ENCODE measurements around the gene MAB21L3. TPM values are rescaled to one million over a fixed set of nuclear protein-coding genes. Genes with fewer than 3 reads are reported as not detected.
A peak's percentile ranks its signal among the peaks of the same experiment; 100 is the strongest.

MAB21L3 gene
- total and polyA plus RNA-seq, 2 of the 13 experiments (the other 11 are each of a cell fraction or from before 2014, with no cell fraction given), result 0.55 to 4.1 TPM

- TF ChIP-seq, protein P1, sequence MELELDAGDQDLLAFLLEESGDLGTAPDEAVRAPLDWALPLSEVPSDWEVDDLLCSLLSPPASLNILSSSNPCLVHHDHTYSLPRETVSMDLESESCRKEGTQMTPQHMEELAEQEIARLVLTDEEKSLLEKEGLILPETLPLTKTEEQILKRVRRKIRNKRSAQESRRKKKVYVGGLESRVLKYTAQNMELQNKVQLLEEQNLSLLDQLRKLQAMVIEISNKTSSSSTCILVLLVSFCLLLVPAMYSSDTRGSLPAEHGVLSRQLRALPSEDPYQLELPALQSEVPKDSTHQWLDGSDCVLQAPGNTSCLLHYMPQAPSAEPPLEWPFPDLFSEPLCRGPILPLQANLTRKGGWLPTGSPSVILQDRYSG (CRISPR knock-in tag; IDR thresholded peaks at IDR 0.05), result no peak
- TF ChIP-seq MIXL1 (CRISPR knock-in tag; IDR thresholded peaks at IDR 0.05) (0 out of 2 replicates have a peak, but pooled peaks have one; percentile 19), KLF13 (CRISPR knock-in tag; IDR thresholded peaks at IDR 0.05) (no peak), ARNT (IDR thresholded peaks at IDR 0.05) (no peak), POLR2G (IDR thresholded peaks at IDR 0.05; ENCODE audit: low read depth, low read length) (no peak), ZNF777 (CRISPR knock-in tag; IDR thresholded peaks at IDR 0.05) (no peak), ATF7 (IDR thresholded peaks at IDR 0.05) (no peak), ATF7 (CRISPR knock-in tag; IDR thresholded peaks at IDR 0.05) (no peak), NFKBIZ (CRISPR knock-in tag; IDR thresholded peaks at IDR 0.05) (no peak), ATF2 (CRISPR knock-in tag; IDR thresholded peaks at IDR 0.05) (peak; percentile 30; the same call in 1 of the 2 replicates), KAT8 (CRISPR knock-in tag; IDR thresholded peaks at IDR 0.05) (no peak), JDP2 (CRISPR knock-in tag; IDR thresholded peaks at IDR 0.05; ENCODE audit: borderline replicate concordance) (no peak), ZNF205 (CRISPR knock-in tag; IDR thresholded peaks at IDR 0.05) (peak; percentile 42; the same call in 1 of the 2 replicates), ZNF687 (CRISPR knock-in tag; IDR thresholded peaks at IDR 0.05) (no peak), MEF2D (CRISPR knock-in tag; IDR thresholded peaks at IDR 0.05) (peak; percentile 90), ZNF614 (CRISPR knock-in tag; IDR thresholded peaks at IDR 0.05; ENCODE audit: borderline replicate concordance) (peak; percentile 37; the same call in 1 of the 2 replicates), ZNF841 (CRISPR knock-in tag; IDR thresholded peaks at IDR 0.05; ENCODE audit: borderline replicate concordance) (no peak), PRPF4 (IDR thresholded peaks at IDR 0.05; ENCODE audit: low read depth, low read length, poor library complexity, severe bottlenecking) (no peak)
- TF ChIP-seq, protein P2, sequence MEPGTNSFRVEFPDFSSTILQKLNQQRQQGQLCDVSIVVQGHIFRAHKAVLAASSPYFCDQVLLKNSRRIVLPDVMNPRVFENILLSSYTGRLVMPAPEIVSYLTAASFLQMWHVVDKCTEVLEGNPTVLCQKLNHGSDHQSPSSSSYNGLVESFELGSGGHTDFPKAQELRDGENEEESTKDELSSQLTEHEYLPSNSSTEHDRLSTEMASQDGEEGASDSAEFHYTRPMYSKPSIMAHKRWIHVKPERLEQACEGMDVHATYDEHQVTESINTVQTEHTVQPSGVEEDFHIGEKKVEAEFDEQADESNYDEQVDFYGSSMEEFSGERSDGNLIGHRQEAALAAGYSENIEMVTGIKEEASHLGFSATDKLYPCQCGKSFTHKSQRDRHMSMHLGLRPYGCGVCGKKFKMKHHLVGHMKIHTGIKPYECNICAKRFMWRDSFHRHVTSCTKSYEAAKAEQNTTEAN (CRISPR knock-in tag; conservative IDR thresholded peaks at IDR 0.05), result peak; percentile 19; the same call in 1 of the 2 replicates
- TF ChIP-seq, protein P3, sequence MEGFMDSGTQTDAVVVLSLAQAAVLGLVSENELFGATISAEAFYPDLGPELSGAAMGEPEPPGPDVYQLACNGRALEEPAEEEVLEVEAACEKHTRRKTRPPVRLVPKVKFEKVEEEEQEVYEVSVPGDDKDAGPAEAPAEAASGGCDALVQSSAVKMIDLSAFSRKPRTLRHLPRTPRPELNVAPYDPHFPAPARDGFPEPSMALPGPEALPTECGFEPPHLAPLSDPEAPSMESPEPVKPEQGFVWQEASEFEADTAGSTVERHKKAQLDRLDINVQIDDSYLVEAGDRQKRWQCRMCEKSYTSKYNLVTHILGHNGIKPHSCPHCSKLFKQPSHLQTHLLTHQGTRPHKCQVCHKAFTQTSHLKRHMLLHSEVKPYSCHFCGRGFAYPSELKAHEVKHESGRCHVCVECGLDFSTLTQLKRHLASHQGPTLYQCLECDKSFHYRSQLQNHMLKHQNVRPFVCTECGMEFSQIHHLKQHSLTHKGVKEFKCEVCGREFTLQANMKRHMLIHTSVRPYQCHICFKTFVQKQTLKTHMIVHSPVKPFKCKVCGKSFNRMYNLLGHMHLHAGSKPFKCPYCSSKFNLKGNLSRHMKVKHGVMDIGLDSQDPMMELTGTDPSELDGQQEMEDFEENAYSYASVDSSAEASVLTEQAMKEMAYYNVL (CRISPR knock-in tag; IDR thresholded peaks at IDR 0.05; ENCODE audit: borderline replicate concordance), result no peak
Measured at GRCh38 chr1:116179419-116179818, 68.2 kb downstream of the MAB21L3 start (continued).
